IMR-90 (cell line): Measurements from ENCODE around the gene TMEM59. TPM values are rescaled to one million over a fixed set of nuclear protein-coding genes. Genes with fewer than 3 reads are reported as not detected.

Experiments used
- ATAC-seq: fragments of 200-7000 bp; cut with Tn5 transposase; 2 replicates; pipeline ENCODE4 v1.9.1; 2020; ENCODE audit warnings: low read depth, mild to moderate bottlenecking, moderate library complexity
- BruUV-seq: library from RNA; stranded (reverse); fragments of 400-500 nt; replicated peaks from 2 replicates; lab custom pipeline; 2021; lab: Mats Ljungman, UMichigan
- CTCF ChIA-PET: fragments of 300-600 bp; formaldehyde crosslinking; extraction: SDS; loops from one replicate; lab custom pipeline; 2021; ENCODE audit warnings: antibody characterized with exemption; lab: Yijun Ruan, JAX
- POLR2A ChIA-PET: fragments of 300-600 bp; sonication (Branson Sonifier 250); formaldehyde crosslinking; loops from one replicate; lab custom pipeline; 2022; ENCODE audit warnings: antibody characterized with exemption; ENCODE audit not compliant: unreplicated experiment; lab: Charles Lee
- DNase-seq: peaks from one replicate; pipeline ENCODE4 v3.0.0; 2013
- H2AFZ ChIP-seq: replicated peaks from 2 replicates; pipeline ENCODE3; 2013; ENCODE audit warnings: low read length, mild to moderate bottlenecking; ENCODE audit not compliant: poor library complexity
- H2AK5ac ChIP-seq: 2 replicates; pipeline ENCODE4 v1.6.1; 2013; ENCODE audit warnings: low read depth, low read length, inconsistent platforms
- H2AK9ac ChIP-seq: replicated peaks from 2 replicates; pipeline ENCODE3; 2013; ENCODE audit warnings: mild to moderate bottlenecking, low read depth, low read length, moderate library complexity; ENCODE audit not compliant: poor library complexity
- H2BK120ac ChIP-seq: 2 replicates; pipeline ENCODE4 v1.6.1; 2013; ENCODE audit warnings: low read depth, low read length, inconsistent platforms
- H2BK15ac ChIP-seq: 3 replicates; pipeline ENCODE4 v1.6.1; 2013; ENCODE audit warnings: low read depth, low read length, inconsistent platforms
- H2BK20ac ChIP-seq: 2 replicates; pipeline ENCODE4 v1.6.1; 2013; ENCODE audit warnings: low read depth, mild to moderate bottlenecking, inconsistent platforms, low read length, moderate library complexity
- H2BK5ac ChIP-seq: 2 replicates; pipeline ENCODE4 v1.6.1; 2013; ENCODE audit warnings: mild to moderate bottlenecking, low read depth, low read length, inconsistent platforms; ENCODE audit not compliant: poor library complexity, severe bottlenecking
- H3K14ac ChIP-seq: replicated peaks from 2 replicates; pipeline ENCODE4 v1.6.1; 2013; ENCODE audit warnings: low read depth, low read length, inconsistent platforms
- H3K18ac ChIP-seq: 2 replicates; pipeline ENCODE4 v1.6.1; 2013; ENCODE audit warnings: low read depth, low read length, control low read depth
- H3K23ac ChIP-seq: 2 replicates; pipeline ENCODE4 v1.6.1; 2013; ENCODE audit warnings: low read depth, low read length, inconsistent platforms
- H3K27ac ChIP-seq: 2 replicates; pipeline ENCODE4 v1.5.1; 2013; ENCODE audit warnings: mild to moderate bottlenecking, control low read depth, low read length; ENCODE audit not compliant: insufficient read depth
- H3K27me3 ChIP-seq: 2 replicates; pipeline ENCODE4 v1.6.1; 2013; ENCODE audit warnings: low read length; ENCODE audit not compliant: control insufficient read depth, insufficient read depth
- H3K36me3 ChIP-seq: 2 replicates; pipeline ENCODE4 v1.6.1; 2013; ENCODE audit warnings: low read length, mixed read lengths; ENCODE audit not compliant: control insufficient read depth, insufficient read depth
- H3K4ac ChIP-seq: 2 replicates; pipeline ENCODE4 v1.6.1; 2013; ENCODE audit warnings: low read depth, low read length, inconsistent platforms
- H3K4me1 ChIP-seq: 2 replicates; pipeline ENCODE4 v1.6.1; 2013; ENCODE audit warnings: low read length, mixed read lengths; ENCODE audit not compliant: control insufficient read depth, insufficient read depth
- H3K4me2 ChIP-seq: 2 replicates; pipeline ENCODE4 v1.6.1; 2013; ENCODE audit warnings: low read depth, mild to moderate bottlenecking, control low read depth, low read length, moderate library complexity
- H3K4me3 ChIP-seq: 2 replicates; pipeline ENCODE4 v1.5.1; 2013; ENCODE audit warnings: low read depth, mild to moderate bottlenecking, control low read depth, low read length, moderate library complexity; ENCODE audit not compliant: insufficient read depth
- H3K56ac ChIP-seq: 2 replicates; pipeline ENCODE4 v1.6.1; 2013; ENCODE audit warnings: low read length, inconsistent platforms; ENCODE audit not compliant: insufficient read depth; ENCODE audit errors: extremely low read depth
- H3K79me1 ChIP-seq, 2 experiments: 2 replicates each; pipeline ENCODE4 v1.6.1; 2013; ENCODE audit warnings: low read length in 2 of 2, inconsistent platforms in 1 of 2, low read depth in 1 of 2
- H3K9ac ChIP-seq: 2 replicates; pipeline ENCODE4 v1.6.1; 2013; ENCODE audit warnings: low read depth, low read length, control low read depth
- H3K9me1 ChIP-seq: 2 replicates; pipeline ENCODE4 v1.6.1; 2013; ENCODE audit warnings: low read length, inconsistent platforms; ENCODE audit not compliant: insufficient read depth
- H3K9me3 ChIP-seq: 2 replicates; pipeline ENCODE4 v1.6.1; 2013; ENCODE audit warnings: low read length; ENCODE audit not compliant: control insufficient read depth, insufficient read depth
- H4K20me1 ChIP-seq: 2 replicates; pipeline ENCODE4 v1.6.1; 2013; ENCODE audit warnings: low read length, inconsistent platforms; ENCODE audit not compliant: insufficient read depth
- H4K5ac ChIP-seq: 2 replicates; pipeline ENCODE4 v1.6.1; 2013; ENCODE audit warnings: mild to moderate bottlenecking, low read depth, low read length, control low read depth
- H4K8ac ChIP-seq, 2 experiments: 2 replicates each; pipeline ENCODE4 v1.6.1; 2013; ENCODE audit warnings: low read depth in 2 of 2, low read length in 2 of 2, control low read depth in 1 of 2, inconsistent platforms in 1 of 2
- H4K91ac ChIP-seq: 2 replicates; pipeline ENCODE4 v1.6.1; 2013; ENCODE audit warnings: low read depth, low read length, inconsistent platforms; ENCODE audit not compliant: insufficient read depth
- BHLHE40 ChIP-seq: fragments of 150-350 bp; IDR thresholded peaks from 2 replicates; pipeline ENCODE4 v1.6.1; 2016; ENCODE audit warnings: mild to moderate bottlenecking, low read depth, low read length
- CEBPB ChIP-seq: IDR thresholded peaks from 2 replicates; pipeline ENCODE4 v1.6.1; 2012; ENCODE audit warnings: low read depth, low read length, improper control_type of control experiment
- NFE2L2 ChIP-seq: fragments of 150-350 bp; IDR thresholded peaks from 2 replicates; pipeline ENCODE4 v1.6.1; 2016; ENCODE audit warnings: low read depth, mild to moderate bottlenecking, low read length
- WGBS, 2 experiments: methylation state at CpG; one replicate each; pipeline versions ENCODE4 v1.1.5 to v1.1.7; 2013; ENCODE audit warnings: missing lambda C conversion rate in 2 of 2; ENCODE audit not compliant: insufficient read length in 1 of 2; ENCODE audit errors: extremely low coverage in 2 of 2; 5-methylcytosine and 5-hydroxymethylcytosine counted together
- dilution Hi-C: fragments of 300-500 bp; cut with HindIII; formaldehyde crosslinking; loops from one replicate; pipeline ENCODE4 v1.14.3; 2018; ENCODE audit warnings: low sequenced_read_pairs; ENCODE audit not compliant: unreplicated experiment
- in situ Hi-C: fragments of 300-500 bp; cut with MboI; formaldehyde crosslinking; loops from 3 replicates; pipeline ENCODE4 v1.14.3; 2019; ENCODE audit warnings: low sequenced_read_pairs, inconsistent platforms, mixed read lengths
- intact Hi-C: fragments of 100-400 bp; cut with micrococcal nuclease; formaldehyde crosslinking; loops from 2 replicates; pipeline ENCODE4 v1.10.0; 2022
- polyA plus RNA-seq, 3 experiments: library from polyadenylated mRNA; depleted of rRNA; stranded (reverse); fragments of >200 nt; gene quantifications; 2 replicates each; pipeline ENCODE4 v1.2.3, GENCODE V29; 2012; ENCODE audit warnings: low replicate concordance in 1 of 3
- total RNA-seq: library from RNA; depleted of rRNA; stranded (reverse); fragments of >200 nt; gene quantifications from 2 replicates; pipeline ENCODE4 v1.2.3, GENCODE V29; 2012

The TMEM59 gene
- total and polyA plus RNA-seq, 2 of the 4 experiments (the other 2 are of a cell fraction), result 239 to 241 TPM

- Histone ChIP-seq H3K18ac (no peak overlapping the region), H2BK15ac (no peak overlapping the region), H3K36me3 (0 out of 2 replicates have a peak, but pooled peaks cover 1% of the 10 kb centered on the region), H3K9ac (no peak overlapping the region), H3K23ac (no peak overlapping the region), H4K5ac (no peak overlapping the region), H3K27me3 (no peaks in the 10 kb centered on the region), H2AK5ac (no peak overlapping the region), H3K56ac (no peak overlapping the region), H4K91ac (no peak overlapping the region), H4K8ac (no peak overlapping the region), H3K79me1 (no peaks in the 10 kb centered on the region), H3K27ac (no peak overlapping the region), H3K4ac (no peak overlapping the region), H2BK5ac (no peak overlapping the region), H2BK120ac (no peak overlapping the region), H3K9me3 (no peaks in the 10 kb centered on the region), H3K4me3 (no peak overlapping the region), H4K20me1 (peaks cover 4% of the 10 kb centered on the region; the same call in 1 of the 2 replicates), H2BK20ac (no peak overlapping the region), H2AFZ (no peak overlapping the region), H2AK9ac (no peak overlapping the region), H3K4me1 (no peaks in the 10 kb centered on the region), H3K4me2 (no peak overlapping the region), H3K14ac (no peak overlapping the region), H3K9me1 (0 out of 2 replicates have a peak, but pooled peaks cover 3% of the 10 kb centered on the region)
- ChIA-PET CTCF (no interaction called here), POLR2A (no interaction called here)
- TF ChIP-seq BHLHE40 (no peak), NFE2L2 (no peak), CEBPB (no peak)
- WGBS, 2 experiments, result no CpG with 5 or more reads among the region's 2 CpGs
- in situ Hi-C loops (no loop called here), dilution Hi-C loops (no loop called here), intact Hi-C loops (no loop called here)
- ATAC-seq (no peak), DNase-seq (no peak)
- BruUV-seq, result no TSS peak
Measured at GRCh38 chr1:54084794-54085193, 31.8 kb upstream of the TMEM59 start.
